HG02870 (cell line): ENCODE measurements around the gene CLK3.
"Not testable (repeated sequence)": the region's sequence is repeated elsewhere in the genome, so short reads cannot be mapped to it uniquely, and the experiment has no call there.

Experiments used
- ATAC-seq: cut with Tn5 transposase; IDR thresholded peaks from one replicate; pipeline ENCODE4 v1.9.1; 2021; ENCODE audit warnings: mild to moderate bottlenecking, moderate library complexity; ENCODE audit not compliant: unreplicated experiment

Gene CLK3

GRCh38 chr15:74620636-74621545, 5.3 kb downstream of the CLK3 start:
- ATAC-seq: no peak

- no peak for ATAC-seq
Observed at GRCh38 chr15:74621546-74621920, 5.9 kb downstream of the CLK3 start.

- ATAC-seq: no peak
Observed at GRCh38 chr15:74621936-74622335, 6.3 kb downstream of the CLK3 start.

DNA sequence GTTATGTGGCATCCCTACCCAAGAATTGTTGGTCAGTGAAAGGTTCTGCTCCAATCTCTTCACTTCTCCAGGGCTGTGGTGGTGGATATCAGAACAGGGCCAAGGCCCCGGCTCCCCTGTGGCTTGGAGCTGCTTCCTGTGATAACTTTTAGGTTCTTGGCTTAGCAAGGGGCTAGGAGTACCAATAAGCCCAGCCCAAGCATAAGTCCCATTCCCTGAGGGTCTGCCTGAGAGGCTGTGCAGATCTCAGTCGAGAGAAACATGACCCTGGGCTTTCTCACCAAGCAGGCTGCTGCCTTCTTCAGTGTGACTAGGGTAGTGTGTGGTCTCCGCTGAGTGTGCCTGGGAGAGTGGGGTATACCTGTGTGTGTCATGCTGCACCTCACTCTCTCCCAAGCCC, 7.1 kb downstream of the CLK3 start:
- no peak for ATAC-seq

- ATAC-seq: no peak
Observed at GRCh38 chr15:74624020-74624602, 8.5 kb downstream of the CLK3 start.

GRCh38 chr15:74625693-74626092, 10.1 kb downstream of the CLK3 start:
- ATAC-seq: no peak

- ATAC-seq: no peak
Observed at GRCh38 chr15:74626336-74626735, 10.7 kb downstream of the CLK3 start.

GRCh38 chr15:74626752-74627692, 11.4 kb downstream of the CLK3 start:
- no peak for ATAC-seq

DNA sequence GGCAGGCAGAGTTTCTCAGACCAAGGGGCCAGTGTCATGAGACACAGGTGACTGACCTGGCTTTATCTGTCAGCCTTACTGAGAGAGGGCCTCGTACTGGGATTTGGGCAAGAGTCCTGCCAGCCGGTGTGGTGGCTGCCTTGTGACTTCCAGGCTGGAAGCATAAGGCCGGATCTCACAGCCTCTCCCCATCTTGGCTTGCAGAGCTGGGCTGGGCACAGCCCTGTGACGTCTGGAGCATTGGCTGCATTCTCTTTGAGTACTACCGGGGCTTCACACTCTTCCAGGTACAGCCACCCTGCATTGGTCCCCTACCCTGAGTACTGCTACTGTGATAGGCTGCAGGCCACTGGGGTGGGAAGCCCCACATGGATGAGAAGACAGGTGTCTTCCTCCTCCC, 12.1 kb downstream of the CLK3 start:
- no peak for ATAC-seq

- no peak for ATAC-seq
Observed at GRCh38 chr15:74628199-74628598, 12.6 kb downstream of the CLK3 start.

- ATAC-seq: no peak
Observed at GRCh38 chr15:74628949-74629348, 13.3 kb downstream of the CLK3 start.

DNA sequence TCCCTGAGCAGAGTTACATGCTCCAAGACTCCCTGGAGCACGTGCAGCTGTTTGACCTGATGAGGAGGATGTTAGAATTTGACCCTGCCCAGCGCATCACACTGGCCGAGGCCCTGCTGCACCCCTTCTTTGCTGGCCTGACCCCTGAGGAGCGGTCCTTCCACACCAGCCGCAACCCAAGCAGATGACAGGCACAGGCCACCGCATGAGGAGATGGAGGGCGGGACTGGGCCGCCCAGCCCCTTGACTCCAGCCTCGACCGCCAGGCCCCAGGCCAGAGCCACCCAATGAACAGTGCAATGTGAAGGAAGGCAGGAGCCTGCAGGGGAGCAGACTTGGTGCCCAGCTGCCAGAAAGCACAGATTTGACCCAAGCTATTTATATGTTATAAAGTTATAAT, 14.1 kb downstream of the CLK3 start:
- not testable (repeated sequence) for ATAC-seq

DNA sequence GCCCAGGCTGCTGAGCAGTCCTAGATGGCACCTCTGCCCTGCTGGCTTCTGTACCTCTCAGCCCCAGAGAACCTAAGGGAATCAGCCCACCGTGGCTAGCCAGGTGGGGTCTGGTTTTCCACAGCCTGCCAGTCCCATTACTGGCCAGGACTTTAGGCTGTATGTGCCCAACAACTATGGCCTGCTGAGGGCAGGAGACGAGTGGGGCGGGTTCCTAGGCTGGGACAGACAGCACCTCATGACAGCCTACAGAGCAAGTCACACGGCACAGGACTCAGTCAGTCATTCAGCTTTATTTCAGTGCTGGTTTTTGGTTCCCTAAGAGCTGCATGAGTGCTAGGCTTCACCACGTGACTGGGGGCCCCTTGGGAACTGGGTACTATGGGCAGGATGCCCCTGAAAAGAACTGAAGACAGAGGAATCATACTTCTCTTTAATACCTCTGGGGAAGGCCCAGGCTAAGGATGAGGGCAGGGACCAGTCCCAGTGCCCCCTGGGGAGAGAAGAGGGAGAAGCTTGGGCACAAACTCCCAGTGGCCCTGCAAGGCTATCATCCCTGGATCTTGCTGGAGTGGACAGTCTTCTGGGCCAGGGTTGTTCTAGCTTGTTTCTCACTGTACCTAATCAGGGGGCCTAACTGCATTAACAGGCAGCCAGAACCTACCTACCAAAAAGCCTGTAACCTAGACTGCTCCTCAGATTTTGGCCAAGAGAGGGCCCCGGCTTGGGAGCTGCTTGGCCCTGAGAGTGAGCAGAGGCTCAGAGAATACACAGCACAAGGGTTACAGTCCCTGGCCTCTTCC, 14.8 kb downstream of the CLK3 start:
- ATAC-seq: no peak

GRCh38 chr15:74631087-74631385, 15.4 kb downstream of the CLK3 start:
- no peak for ATAC-seq

DNA sequence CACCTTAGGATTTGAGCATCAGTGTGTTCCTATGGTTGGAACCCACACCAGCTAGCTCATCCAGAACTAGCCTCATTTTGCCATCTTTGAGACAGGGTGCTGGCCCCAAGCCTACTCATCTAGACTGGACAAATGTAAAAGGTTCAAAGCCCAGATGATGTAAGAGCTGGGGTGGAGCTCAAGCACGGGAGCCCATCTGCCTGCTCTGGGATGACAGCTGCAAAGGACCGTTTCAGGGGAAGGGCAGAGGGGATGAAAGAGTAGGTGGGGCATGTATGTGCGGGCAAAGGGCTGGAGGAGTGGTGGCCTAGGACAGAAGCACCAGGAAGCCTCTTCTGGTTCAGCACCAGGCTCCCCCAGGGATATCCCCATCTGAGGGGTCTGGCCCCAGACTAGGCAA, 15.8 kb downstream of the CLK3 start:
- ATAC-seq: no peak

GRCh38 chr15:74631935-74632560, 16.4 kb downstream of the CLK3 start:
- no peak for ATAC-seq

- no peak for ATAC-seq
Observed at GRCh38 chr15:74632601-74633000, 17.0 kb downstream of the CLK3 start.

DNA sequence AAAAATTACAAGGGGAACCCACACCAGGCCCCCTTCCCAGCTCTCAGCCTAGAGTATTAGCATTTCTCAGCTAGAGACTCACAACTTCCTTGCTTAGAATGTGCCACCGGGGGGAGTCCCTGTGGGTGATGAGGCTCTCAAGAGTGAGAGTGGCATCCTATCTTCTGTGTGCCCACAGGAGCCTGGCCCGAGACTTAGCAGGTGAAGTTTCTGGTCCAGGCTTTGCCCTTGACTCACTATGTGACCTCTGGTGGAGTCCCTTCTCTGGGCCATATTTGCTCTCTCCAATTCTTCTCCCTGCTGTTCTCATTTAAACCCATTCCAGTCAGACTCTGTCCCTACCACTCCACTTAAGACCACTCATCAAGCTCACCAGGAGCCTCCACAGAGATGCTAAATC, 18.1 kb downstream of the CLK3 start:
- no peak for ATAC-seq

DNA sequence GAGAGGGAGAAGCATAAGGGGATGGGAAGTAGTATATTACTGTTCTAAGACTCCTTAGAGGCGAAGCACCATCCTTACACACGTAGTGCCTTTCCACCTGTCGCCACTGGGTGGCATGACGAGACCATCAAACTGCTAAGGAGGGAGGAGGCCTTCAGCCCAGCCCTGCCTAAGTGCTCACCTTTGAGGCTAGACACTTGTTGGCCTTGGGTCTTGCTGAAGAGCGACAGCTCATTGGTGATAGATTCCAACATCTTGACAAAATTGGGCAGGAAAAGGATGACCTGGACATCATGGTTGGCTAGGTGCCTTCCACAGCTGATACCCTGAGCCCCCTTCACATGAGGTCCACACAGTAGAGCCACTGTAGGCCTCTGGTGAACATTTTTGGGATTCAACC, 19.6 kb downstream of the CLK3 start:
- no peak for ATAC-seq

- no peak for ATAC-seq
Observed at GRCh38 chr15:74636984-74637383, 21.3 kb downstream of the CLK3 start.
